ENCODE results near the gene CAMK1D. TPM values are rescaled to one million over a fixed set of nuclear protein-coding genes. Genes with fewer than 3 reads are reported as not detected.
A peak's percentile ranks its signal among the peaks of the same experiment; 100 is the strongest.

Gene CAMK1D
- polyA plus RNA-seq, 2 of the 4 experiments (the other 2 are of a cell fraction), result 6.6 to 12.5 TPM

- CTCF ChIA-PET, result interaction anchor here (0.6 to 1.8 kb wide), 4 partner anchors 13 to 243 kb away, joined by 3 to 7 read pairs (median 4); no protein-coding TSS in a partner anchor
- ATAC-seq, result no peak
- FAIRE-seq, result no peak
- POLR2A ChIA-PET, result no interaction called here
- 84% methylated on average over 13 of the region's 13 CpGs for WGBS (ENCODE audit: missing lambda C conversion rate)
- H3K4me2 ChIP-seq, result no peak overlapping the region
- no peak for DNase-seq (ENCODE audit: low read depth in 1 of 2, low spot score in 1 of 2)
- peaks cover 6% of the 10 kb centered on the region; the same call in 1 of the 3 replicates for H3K4me1 ChIP-seq
- H3K4me3 ChIP-seq, result no peak overlapping the region
- H3K27ac ChIP-seq, result 0 out of 6 replicates have a peak overlapping the region, but pooled peaks of 1 of the 2 experiments have one; percentile 3
- no peaks in the 10 kb centered on the region for H3K9me3 ChIP-seq
- TF ChIP-seq ZNF302 (CRISPR knock-in tag; IDR thresholded peaks at IDR 0.05), result no peak
- TF ChIP-seq CBX8 (IDR thresholded peaks at IDR 0.05), result no peak
- no peak for TF ChIP-seq PBX3 (IDR thresholded peaks at IDR 0.05)
- TF ChIP-seq NFE2L2 (conservative IDR thresholded peaks at IDR 0.05; ENCODE audit: low read length), result no peak
- TF ChIP-seq ELK1 (IDR thresholded peaks at IDR 0.05; ENCODE audit: low read depth, low read length), result no peak
- no peak for TF ChIP-seq HES2 (IDR thresholded peaks at IDR 0.05)
- TF ChIP-seq EHF (CRISPR knock-in tag; IDR thresholded peaks at IDR 0.05), result no peak
- no peak for TF ChIP-seq CHD4 (IDR thresholded peaks at IDR 0.05; ENCODE audit: borderline replicate concordance)
- TF ChIP-seq HOXA7 (CRISPR knock-in tag; IDR thresholded peaks at IDR 0.05), result no peak
- TF ChIP-seq ZC3H11A (IDR thresholded peaks at IDR 0.05), result no peak
- TF ChIP-seq POLR2AphosphoS2 (conservative IDR thresholded peaks at IDR 0.05; ENCODE audit: low read length), result no peak
- TF ChIP-seq MAX (IDR thresholded peaks at IDR 0.05), result no peak
- no peak for TF ChIP-seq TFCP2L1 (CRISPR knock-in tag; IDR thresholded peaks at IDR 0.05)
- no peak for TF ChIP-seq BCL3 (IDR thresholded peaks at IDR 0.05)
These were observed 69.4 kb downstream of the CAMK1D start for GRCh38 chr10:12418725-12419261.

- FAIRE-seq (no peak), ATAC-seq (peak in 1 of 2 experiments; percentile 42; a peak in 1 of 6 replicates), DNase-seq (ENCODE audit: low read depth in 1 of 2, low spot score in 1 of 2) (peak in 1 of 2 experiments; percentile 36)
- Histone ChIP-seq H3K9me3 (no peaks in the 10 kb centered on the region), H3K4me3 (no peak overlapping the region), H3K4me1 (peaks cover 6% of the 10 kb centered on the region; the same call in 1 of the 3 replicates), H3K27ac (0 out of 6 replicates have a peak overlapping the region, but pooled peaks of 1 of the 2 experiments have one; percentile 3), H3K4me2 (no peak overlapping the region)
- TF ChIP-seq CEBPB (IDR thresholded peaks at IDR 0.05), result no peak
- TF ChIP-seq EP300 (IDR thresholded peaks at IDR 0.05), result no peak
- TF ChIP-seq MAFK (IDR thresholded peaks at IDR 0.05; ENCODE audit: partially characterized antibody), result no peak
- TF ChIP-seq CBX8 (IDR thresholded peaks at IDR 0.05), result no peak
- no peak for TF ChIP-seq POLR2A (IDR thresholded peaks at IDR 0.05; ENCODE audit: low read length)
- no peak for TF ChIP-seq PHF8 (IDR thresholded peaks at IDR 0.05; ENCODE audit: borderline replicate concordance, low read depth)
- TF ChIP-seq MYC (IDR thresholded peaks at IDR 0.05; ENCODE audit: borderline replicate concordance, low read length), result no peak
- no peak for TF ChIP-seq FOSL2 (IDR thresholded peaks at IDR 0.05)
- TF ChIP-seq FOSL2 (CRISPR knock-in tag; IDR thresholded peaks at IDR 0.05), result peak; percentile 30; the same call in 1 of the 2 replicates
- no peak for TF ChIP-seq ELK1 (IDR thresholded peaks at IDR 0.05; ENCODE audit: low read depth, low read length)
- no peak for TF ChIP-seq HEYL (CRISPR knock-in tag; IDR thresholded peaks at IDR 0.05)
- 0 out of 2 replicates have a peak, but pooled peaks have one; percentile 7 for TF ChIP-seq JUNB (IDR thresholded peaks at IDR 0.05)
- no peak for TF ChIP-seq ESRRA (IDR thresholded peaks at IDR 0.05; ENCODE audit: borderline replicate concordance, low read length)
- TF ChIP-seq EHF (CRISPR knock-in tag; IDR thresholded peaks at IDR 0.05), result no peak
- TF ChIP-seq ZNF302 (CRISPR knock-in tag; IDR thresholded peaks at IDR 0.05), result no peak
- no peak for TF ChIP-seq BHLHE40 (IDR thresholded peaks at IDR 0.05; ENCODE audit: low read depth, low read length)
- TF ChIP-seq RARB (CRISPR knock-in tag; IDR thresholded peaks at IDR 0.05), result no peak
- no peak for TF ChIP-seq CBX2 (IDR thresholded peaks at IDR 0.05; ENCODE audit: borderline replicate concordance, low read depth)
- TF ChIP-seq RAD21 (conservative IDR thresholded peaks at IDR 0.05 in 1 of 2, IDR thresholded peaks at IDR 0.05 in 1 of 2), result 0 out of 5 replicates have a peak, but pooled peaks of 1 of the 2 experiments have one; percentile 8
- WGBS (ENCODE audit: missing lambda C conversion rate), result 66% methylated on average over 9 of the region's 9 CpGs
- ChIA-PET POLR2A (no interaction called here), CTCF (interaction anchor here (0.6 to 0.7 kb wide), 3 partner anchors 52 to 601 kb away, joined by 3 read pairs; no protein-coding TSS in a partner anchor)
These were observed 70.0 kb downstream of the CAMK1D start for GRCh38 chr10:12419262-12419847.
